CD4-positive, alpha-beta T cell (primary cell): ENCODE data around the gene CDC20B. TPM values are rescaled to one million over a fixed set of nuclear protein-coding genes. Genes with fewer than 3 reads are reported as not detected.

Experiments
- ATAC-seq: fragments of 200-7000 bp; cut with Tn5 transposase; one replicate; pipeline ENCODE4 v1.10.0; 2022; ENCODE audit warnings: mild to moderate bottlenecking; ENCODE audit not compliant: poor library complexity
- CTCF ChIA-PET: fragments of 350-600 bp; sonication (Branson Sonifier 250); formaldehyde crosslinking; loops from one replicate; lab custom pipeline; 2021; ENCODE audit warnings: antibody characterized with exemption, inconsistent platforms; lab: Charles Lee
- POLR2A ChIA-PET: fragments of 350-600 bp; sonication (Branson Sonifier 250); formaldehyde crosslinking; loops from one replicate; lab custom pipeline; 2021; ENCODE audit warnings: antibody characterized with exemption, inconsistent platforms; lab: Charles Lee
- DNase-seq, 14 experiments: peaks; one replicate each; pipeline ENCODE4 v3.0.0-alpha.2; 2013 to 2020; ENCODE audit warnings: mixed read lengths in 2 of 14
- H3K27ac ChIP-seq, 2 donors: one replicate each; pipeline versions ENCODE4 v1.5.1 to v1.7.0; 2013; ENCODE audit warnings: low read length in 2 of 2, low read depth in 1 of 2, mild to moderate bottlenecking in 1 of 2
- H3K27me3 ChIP-seq, 2 experiments: 1 replicate in 1 of 2; 2 replicates in 1 of 2; pipeline versions ENCODE4 v1.6.1 to v1.7.0; 2013; ENCODE audit warnings: low read length in 2 of 2, control low read depth in 1 of 2, mild to moderate bottlenecking in 1 of 2, moderate library complexity in 1 of 2; ENCODE audit not compliant: insufficient read depth in 2 of 2, control insufficient read depth in 1 of 2
- H3K36me3 ChIP-seq: one replicate; pipeline ENCODE4 v1.6.1; 2013; ENCODE audit warnings: low read length, control low read depth; ENCODE audit not compliant: insufficient read depth
- H3K4me1 ChIP-seq: one replicate; pipeline ENCODE4 v1.6.1; 2013; ENCODE audit warnings: low read length, control low read depth; ENCODE audit not compliant: insufficient read depth
- H3K4me3 ChIP-seq: one replicate; pipeline ENCODE4 v1.5.1; 2013; ENCODE audit warnings: mild to moderate bottlenecking, low read length, moderate library complexity
- H3K9me3 ChIP-seq, 2 experiments: 1 replicate in 1 of 2; 2 replicates in 1 of 2; pipeline versions ENCODE4 v1.6.1 to v1.7.0; 2013; ENCODE audit warnings: low read length in 2 of 2, mild to moderate bottlenecking in 2 of 2, control low read depth in 1 of 2, moderate library complexity in 1 of 2; ENCODE audit not compliant: control insufficient read depth in 1 of 2, insufficient read depth in 1 of 2
- H3K27ac Mint-ChIP-seq: one replicate; pipeline ENCODE4 v1.8.0; 2020; ENCODE audit warnings: mixed read lengths
- H3K27me3 Mint-ChIP-seq: one replicate; pipeline ENCODE4 v1.8.0; 2021; ENCODE audit warnings: mixed read lengths
- H3K36me3 Mint-ChIP-seq: one replicate; pipeline ENCODE4 v1.8.0; 2021; ENCODE audit warnings: low read depth, mixed read lengths
- H3K4me1 Mint-ChIP-seq: one replicate; pipeline ENCODE4 v1.8.0; 2021; ENCODE audit warnings: low read depth, mixed read lengths
- H3K4me3 Mint-ChIP-seq: one replicate; pipeline ENCODE4 v1.8.0; 2020; ENCODE audit warnings: mild to moderate bottlenecking, mixed read lengths
- H3K9me3 Mint-ChIP-seq: one replicate; pipeline ENCODE4 v1.8.0; 2020; ENCODE audit warnings: mixed read lengths
- CTCF ChIP-seq: fragments of 200-600 bp; IDR thresholded peaks from one replicate; pipeline ENCODE4 v1.8.0; 2022; ENCODE audit warnings: antibody characterized with exemption, mild to moderate bottlenecking
- intact Hi-C, 2 experiments: fragments of 100-400 bp; cut with DNase I in 1 of 2; cut with micrococcal nuclease in 1 of 2; formaldehyde crosslinking; loops; one replicate each; pipeline versions ENCODE4 v1.15.1 to v1.9.0; 2023 to 2025; cut with DNase I, micrococcal nuclease
- total RNA-seq, 174 experiments: library from RNA in 2 of 174; stranded (reverse) in 2 of 174; gene quantifications; one replicate each; pipeline ENCODE4 v1.2.3 and lab custom pipeline; 2021 to 2026

The CDC20B gene
- total RNA-seq, 2 experiments from 2014 or later, result not detected

GRCh38 chr5:55141945-55142690 lies 30.9 kb downstream of the CDC20B start:
- CTCF ChIA-PET, result interaction anchor here (2.6 kb wide), 1 partner anchor 198 kb away, joined by 8 read pairs; no protein-coding TSS in a partner anchor
- H3K4me3 ChIP-seq, result no peak overlapping the region
- H3K36me3 ChIP-seq, result no peaks in the 10 kb centered on the region
- no peaks in the 10 kb centered on the region for H3K9me3 Mint-ChIP-seq
- no peak overlapping the region for H3K4me3 Mint-ChIP-seq
- intact Hi-C loops, result loop anchor here in 1 of 2 experiments (5.0 kb wide), 1 partner anchor 35 kb away; no protein-coding TSS in a partner anchor
- H3K27me3 ChIP-seq, result no peaks in the 10 kb centered on the region
- DNase-seq (peak in 2 of 14 experiments; percentile 4 to 33), ATAC-seq (no peak)
- no peak overlapping the region for H3K27ac ChIP-seq
- H3K9me3 ChIP-seq, result no peaks in the 10 kb centered on the region
- H3K36me3 Mint-ChIP-seq, result no peaks in the 10 kb centered on the region
- peaks cover 18% of the 10 kb centered on the region for H3K4me1 ChIP-seq
- H3K4me1 Mint-ChIP-seq, result peaks cover 17% of the 10 kb centered on the region
- H3K27ac Mint-ChIP-seq, result no peak overlapping the region
- POLR2A ChIA-PET, result interaction anchor here (0.9 kb wide), 1 partner anchor 46 kb away, joined by 3 read pairs; no protein-coding TSS in a partner anchor
- no peak for TF ChIP-seq CTCF
- no peaks in the 10 kb centered on the region for H3K27me3 Mint-ChIP-seq

- H3K4me3 Mint-ChIP-seq, result no peak overlapping the region
These were observed 31.9 kb downstream of the CDC20B start for GRCh38 chr5:55140908-55141665.

More at GRCh38 chr5:55140908-55141665, 31.9 kb downstream of the CDC20B start:
- ChIA-PET CTCF (no interaction called here), POLR2A (interaction anchor here (1.1 kb wide), 1 partner anchor 185 kb away, joined by 3 read pairs; no protein-coding TSS in a partner anchor)
- ATAC-seq (no peak), DNase-seq (no peak)
- Histone ChIP-seq H3K27me3 (no peaks in the 10 kb centered on the region), H3K9me3 (no peaks in the 10 kb centered on the region), H3K4me1 (peaks cover 12% of the 10 kb centered on the region), H3K4me3 (no peak overlapping the region), H3K36me3 (no peaks in the 10 kb centered on the region), H3K27ac (no peak overlapping the region)
- Mint-ChIP-seq H3K4me1 (peaks cover 11% of the 10 kb centered on the region), H3K27ac (no peak overlapping the region), H3K9me3 (no peaks in the 10 kb centered on the region), H3K27me3 (no peaks in the 10 kb centered on the region), H3K36me3 (no peaks in the 10 kb centered on the region)
- intact Hi-C loops, result loop anchor here in 1 of 2 experiments (5.0 kb wide), 1 partner anchor 34 kb away; no protein-coding TSS in a partner anchor
- no peak for TF ChIP-seq CTCF
